Heart left ventricle (tissue), 13 donors: ENCODE results near the gene IMPG2.

Experiments used
- CTCF ChIP-seq, 12 donors: fragments of 200-600 bp; sonication (generic) in 4 of 12; IDR thresholded peaks; one replicate each; pipeline versions ENCODE4 v1.5.0 to v1.8.0; 2018 to 2022; ENCODE audit warnings: antibody characterized with exemption in 12 of 12, mild to moderate bottlenecking in 5 of 12
- POLR2A ChIP-seq, 2 donors: fragments of 450-650 bp; IDR thresholded peaks; one replicate each; pipeline ENCODE4 v1.6.1; 2017; ENCODE audit warnings: antibody characterized with exemption in 2 of 2, mild to moderate bottlenecking in 2 of 2, moderate library complexity in 2 of 2
- donor health status: ischemic (EF 13 %, LVEDD 7.1; RV severe dilation, severe dysfunction).
- donor health status: DM: no; HTN: yes; CAD: no.
- donor health status: DM: no; HTN: no; CAD: no.
- donor health status: ischemic (EF 25% LVEDD 6.9; RV normal size, moderate dysfunction).
- donor health status: ischemic (EF 25% LVEDD 5.7; RV mildly dilated, moderate dysfunction).
- donor health status: ischemic (EF 35%, LVEDD 5.7; RV mildly dilated, moderate dysfunction).
- donor health status: nonischemic (EF 11% LVEDD 7.7; RV severe dilation, severe dysfunction).
- donor health status: DM: yes; HTN: yes; CAD: no.
- donor health status: PGD.
- donor health status: ischemic (EF 29% LVEDD 5.4; RV normal size, mild dysfunction).
- donor health status: nonischemic (EF 23%, LVEDD 6.1; RV moderate dilation, normal function).

GRCh38 chr3:101319531-101319930, 844 bp downstream of the IMPG2 start:
- TF ChIP-seq CTCF (IDR thresholded peaks at IDR 0.05) (no peak), POLR2A (IDR thresholded peaks at IDR 0.05) (no peak)
